NCI-H526 (cell line): ENCODE results near the gene MED12L.
A peak's percentile ranks its signal among the peaks of the same experiment; 100 is the strongest.

Experiments used
- DNase-seq, 2 experiments: peaks; one replicate each; lab custom pipeline; 2025; lab: John Stamatoyannopoulos, UW

MED12L gene

DNA sequence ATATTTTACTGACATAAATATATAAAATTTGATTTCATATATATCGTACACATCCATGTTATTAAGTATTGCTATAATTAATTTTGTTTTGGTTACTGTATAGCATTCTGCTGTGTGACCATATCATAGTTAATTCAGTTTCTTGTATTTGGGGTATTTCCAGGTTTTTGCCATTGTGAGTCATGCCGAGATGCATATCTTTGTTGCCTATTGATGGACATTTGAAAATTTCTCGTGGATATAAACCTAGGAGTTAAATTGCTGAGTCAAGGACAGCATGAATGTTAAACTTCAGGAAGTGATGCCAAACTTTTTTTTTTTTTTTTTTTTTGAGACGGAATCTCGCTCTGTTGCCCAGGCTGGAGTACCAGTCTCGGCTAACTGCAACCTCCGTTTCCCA is 151.3 kb downstream of the MED12L start:
- no peak for DNase-seq

DNA sequence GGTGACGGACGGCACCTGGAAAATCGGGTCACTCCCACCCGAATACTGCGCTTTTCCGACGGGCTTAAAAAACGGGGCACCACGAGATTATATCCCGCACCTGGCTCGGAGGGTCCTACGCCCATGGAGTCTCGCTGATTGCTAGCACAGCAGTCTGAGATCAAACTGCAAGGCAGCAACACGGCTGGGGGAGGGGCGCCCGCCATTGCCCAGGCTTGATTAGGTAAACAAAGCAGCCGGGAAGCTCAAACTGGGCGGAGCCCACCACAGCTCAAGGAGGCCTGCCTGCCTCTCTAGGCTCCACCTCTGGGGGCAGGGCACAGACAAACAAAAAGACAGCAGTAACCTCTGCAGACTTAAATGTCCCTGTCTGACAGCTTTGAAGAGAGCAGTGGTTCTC is 156.5 kb downstream of the MED12L start:
- peak in 1 of 2 experiments; percentile 39 for DNase-seq

DNA sequence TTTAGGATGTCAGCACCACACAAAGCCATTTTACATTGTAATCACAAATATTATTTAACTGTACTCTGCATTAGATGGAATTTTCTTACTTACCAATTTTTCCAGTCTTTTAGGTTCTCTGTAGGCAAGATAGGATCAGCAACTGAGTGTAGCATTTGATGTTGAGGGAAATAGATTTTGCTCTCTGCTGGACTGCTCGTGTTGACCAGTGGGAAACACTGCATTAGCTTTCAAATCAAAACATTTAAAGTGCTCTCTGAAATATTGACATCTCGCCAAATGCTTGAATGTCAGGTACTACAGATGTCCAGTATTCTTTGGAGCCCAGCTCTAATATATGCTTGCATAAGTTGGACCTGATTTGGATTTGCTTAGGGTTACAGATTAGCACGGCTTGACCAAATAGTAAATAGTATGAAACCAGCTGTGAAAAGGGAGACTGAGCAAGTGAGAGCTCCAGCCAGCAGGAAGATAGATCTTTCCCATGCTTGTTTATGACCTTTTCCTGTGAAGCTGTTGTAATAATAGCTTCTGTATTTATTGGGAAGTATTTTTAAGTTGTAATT is 163.4 kb downstream of the MED12L start:
- no peak for DNase-seq

DNA sequence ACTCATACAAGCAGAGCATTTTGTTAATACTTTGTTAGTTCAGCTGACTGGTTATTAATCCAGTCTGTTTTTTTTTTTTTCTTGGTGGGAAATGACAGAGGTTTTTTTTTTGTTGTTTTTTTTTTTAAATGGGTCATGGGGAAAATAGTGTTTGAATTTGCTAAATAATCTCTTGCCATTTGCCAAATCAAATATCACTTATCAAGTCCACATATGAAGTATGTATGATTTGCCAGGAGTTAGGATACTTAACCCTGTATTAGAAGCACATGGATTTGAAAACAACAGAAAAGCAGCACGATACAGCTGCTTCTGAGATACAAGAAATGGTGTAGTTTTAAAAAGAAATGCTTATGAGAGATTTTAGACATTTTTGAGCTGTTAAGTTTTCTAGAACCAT is 171.3 kb downstream of the MED12L start:
- no peak for DNase-seq

DNA sequence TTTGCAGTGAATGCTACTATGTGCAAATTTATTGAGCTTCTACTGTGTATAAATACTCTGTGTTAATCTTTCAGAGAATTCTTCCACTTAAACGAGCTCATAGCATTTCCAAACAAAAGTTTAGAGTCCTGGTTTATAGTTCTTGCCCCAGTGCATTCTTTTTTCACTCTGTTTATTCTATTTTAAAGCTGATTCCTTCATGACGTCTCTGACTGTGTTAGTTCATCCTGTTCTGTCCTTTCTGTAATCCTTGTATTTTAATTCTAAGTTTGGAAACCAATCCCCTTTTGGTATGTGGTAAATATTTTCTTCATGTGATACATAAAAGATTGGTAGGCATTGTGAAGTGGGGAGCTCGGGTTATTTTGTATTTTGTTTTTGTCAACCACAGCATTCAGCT is 174.2 kb downstream of the MED12L start:
- DNase-seq: no peak

DNA sequence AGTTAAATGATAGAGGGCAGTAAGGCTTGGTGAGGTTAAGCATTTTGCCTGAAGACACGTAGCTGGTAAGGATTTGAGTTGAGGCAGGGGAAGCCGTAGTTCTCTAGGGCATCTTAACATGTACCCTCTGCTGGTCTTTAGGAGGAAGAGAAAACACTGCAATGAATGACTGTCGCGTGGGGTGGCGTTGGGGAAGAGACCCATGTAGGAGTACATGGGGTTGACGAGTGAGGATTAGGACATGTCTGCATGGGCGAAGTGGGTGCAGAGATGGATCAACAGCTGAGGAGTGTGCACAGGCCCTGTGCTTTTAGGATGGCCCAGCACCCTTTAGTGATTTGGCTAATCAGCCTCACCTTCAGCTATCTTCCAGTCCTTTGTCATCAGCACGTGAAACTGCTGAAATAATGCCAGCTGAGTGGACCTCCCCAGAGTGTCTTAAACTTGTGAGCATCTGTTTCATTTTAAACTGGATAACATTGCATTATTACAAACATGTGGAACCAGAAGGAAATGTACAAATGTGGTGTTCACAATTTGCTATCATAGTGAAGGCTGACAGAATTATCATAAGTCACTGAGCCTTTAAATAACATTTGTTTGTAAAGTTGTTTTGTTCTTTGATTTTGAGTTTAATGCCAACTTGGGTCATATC is 177.5 kb downstream of the MED12L start:
- DNase-seq: no peak

DNA sequence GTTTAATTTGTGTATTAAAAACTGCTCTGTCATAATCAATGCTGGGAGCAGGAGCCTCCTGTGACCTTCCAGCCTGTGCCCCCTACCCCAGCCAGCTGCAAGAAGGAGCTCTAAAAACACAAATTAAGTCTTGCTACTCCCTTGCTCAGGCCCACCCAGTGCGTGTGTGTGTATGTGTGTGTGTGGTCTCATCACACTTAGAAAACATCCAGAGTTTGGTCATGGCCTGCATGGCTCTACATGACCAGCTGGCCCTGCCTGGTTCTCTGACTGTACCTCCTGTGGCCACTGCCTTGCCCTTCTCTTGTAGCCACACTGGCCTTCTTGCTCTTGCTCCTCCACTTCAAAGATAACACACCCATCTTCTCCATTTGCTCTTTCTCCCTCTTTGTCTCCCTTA is 179.1 kb downstream of the MED12L start:
- no peak for DNase-seq

DNA sequence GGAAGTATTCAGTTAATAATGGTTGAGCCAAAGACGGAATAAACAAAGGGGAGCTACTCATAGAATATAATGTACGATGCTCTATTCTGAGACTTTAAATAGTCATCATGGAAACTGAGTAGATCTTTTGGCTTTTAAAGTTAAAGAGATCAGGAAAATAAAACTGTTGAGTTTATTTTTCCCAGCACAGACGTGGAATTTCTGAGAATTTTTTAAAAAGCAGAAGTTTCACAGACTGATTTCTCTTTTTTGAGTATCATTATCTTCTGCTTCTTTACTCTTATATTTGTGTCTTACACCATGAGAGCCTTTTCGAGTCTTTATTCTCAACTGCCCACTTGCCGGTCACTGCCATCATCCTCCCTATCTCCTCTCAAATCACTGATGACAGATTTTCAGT is 179.7 kb downstream of the MED12L start:
- DNase-seq: no peak

DNA sequence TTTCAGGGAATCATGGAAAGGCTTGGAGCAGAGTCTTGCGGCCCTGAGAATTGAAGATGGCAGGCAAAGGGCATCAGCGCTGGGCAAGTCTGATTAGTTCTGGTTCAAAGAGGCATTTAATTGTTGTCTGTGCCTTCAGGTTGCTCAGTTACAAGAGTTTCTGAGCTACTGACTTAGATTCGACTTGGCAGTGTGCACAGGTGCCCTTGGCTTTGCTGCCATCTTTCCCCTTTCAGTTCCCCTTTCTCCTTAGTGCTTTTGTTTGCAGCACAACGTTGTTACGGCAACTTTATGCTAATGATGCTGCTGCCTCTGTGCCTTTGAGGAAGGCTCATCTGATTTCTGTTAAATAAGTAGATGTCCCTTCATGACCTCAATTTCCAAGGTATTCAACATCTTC is 180.4 kb downstream of the MED12L start:
- peak; percentile 36 to 43 for DNase-seq

DNA sequence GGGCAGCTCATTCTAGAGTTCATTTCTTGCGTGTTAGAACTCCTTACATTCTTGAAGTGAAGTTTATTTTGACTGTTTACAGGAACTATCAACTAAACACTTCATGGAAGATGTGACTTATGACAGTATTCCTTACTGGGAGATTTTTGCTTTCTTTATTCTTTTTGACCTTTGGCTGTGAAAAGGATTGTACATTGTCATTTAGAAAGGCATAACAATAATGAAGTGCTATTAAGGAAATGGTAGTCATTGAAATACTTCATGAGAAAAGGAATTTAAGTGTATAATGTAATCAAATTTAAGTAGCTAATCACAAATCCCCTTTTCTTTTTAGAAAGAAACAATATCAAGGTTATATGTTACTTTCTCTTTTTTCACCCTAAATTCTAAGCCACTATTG is 181.6 kb downstream of the MED12L start:
- DNase-seq: no peak

DNA sequence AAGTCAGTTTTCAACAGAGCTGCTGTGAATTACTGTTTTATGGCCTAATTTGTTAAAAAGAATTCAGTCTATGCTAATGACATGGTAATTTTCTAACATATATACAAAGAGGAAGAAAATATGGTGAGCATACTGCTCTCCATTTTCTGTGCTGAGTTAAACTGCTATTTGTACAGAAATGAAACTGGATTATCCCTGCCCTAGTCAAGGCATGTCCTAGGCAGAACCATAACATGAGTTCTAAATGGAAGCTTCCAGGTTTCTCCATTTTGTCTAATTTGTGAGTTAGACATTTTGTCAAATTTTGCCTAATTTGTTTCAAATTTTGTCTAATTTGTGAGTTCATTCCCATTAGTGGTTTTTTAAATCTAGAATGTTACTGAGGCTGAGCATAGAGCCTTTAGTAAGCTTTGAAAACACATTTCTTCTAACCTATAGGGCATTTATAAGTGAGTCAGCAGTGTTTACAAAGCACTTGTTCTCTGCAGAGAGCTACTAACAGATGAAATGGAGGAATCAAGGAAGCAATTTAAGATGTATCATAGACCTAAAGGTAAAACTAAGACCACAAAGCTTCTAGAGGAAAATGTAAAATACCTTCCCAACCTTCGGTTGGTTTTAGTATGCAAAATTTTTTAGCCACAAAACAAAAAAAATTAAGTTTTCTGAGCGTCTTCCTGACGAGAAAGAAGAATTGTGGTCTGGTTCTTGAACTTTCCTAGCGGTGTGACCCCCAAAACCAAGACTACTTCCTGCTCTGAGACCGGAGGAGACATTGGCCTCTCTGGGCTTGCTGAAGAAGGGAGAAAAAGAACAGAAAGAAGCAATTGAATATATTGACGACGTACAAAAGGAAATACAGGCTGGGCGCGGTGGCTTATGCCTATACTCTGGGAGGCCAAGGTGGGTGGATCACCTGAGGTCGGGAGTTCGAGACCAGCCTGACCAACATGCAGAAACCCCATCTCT is 183.1 kb downstream of the MED12L start:
- no peak for DNase-seq

DNA sequence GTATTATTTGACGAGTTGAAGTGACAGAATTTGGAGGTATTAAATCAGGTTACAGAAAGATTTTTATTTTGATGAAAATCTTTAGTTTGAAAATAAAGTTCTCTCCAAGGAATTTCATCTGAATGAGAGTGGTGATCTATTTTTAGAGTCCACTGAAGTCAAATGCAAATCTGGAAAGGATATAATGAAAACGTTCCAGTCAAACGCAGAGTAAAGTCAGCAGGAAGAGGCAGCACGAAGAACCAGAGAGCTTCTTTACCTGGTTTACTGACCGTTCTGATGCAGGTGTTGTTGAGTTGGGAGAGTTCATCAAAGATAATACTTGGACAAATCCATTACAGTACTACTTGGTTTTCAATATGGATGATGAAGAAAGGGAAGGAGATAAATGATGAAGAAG is 184.2 kb downstream of the MED12L start:
- DNase-seq: peak in 1 of 2 experiments; percentile 20

DNA sequence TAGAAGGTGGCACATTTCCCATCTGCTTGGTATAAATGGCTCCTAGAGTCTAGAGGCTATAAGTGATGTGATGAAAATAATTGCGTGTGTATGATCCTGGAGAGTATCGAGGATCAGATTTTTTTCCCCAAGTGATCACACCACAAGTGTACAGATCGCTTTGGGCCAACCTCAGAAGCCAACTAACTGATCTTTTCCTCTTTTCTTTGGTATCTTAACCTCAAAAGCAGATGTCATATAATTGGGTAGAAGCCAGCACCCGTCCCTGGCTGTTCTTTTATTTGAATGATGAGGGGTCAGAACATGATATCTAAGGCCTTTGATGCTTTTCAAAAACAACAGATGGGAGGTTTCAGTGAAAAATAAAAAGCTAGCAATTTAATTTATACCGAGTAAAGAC is 189.6 kb downstream of the MED12L start:
- no peak for DNase-seq

DNA sequence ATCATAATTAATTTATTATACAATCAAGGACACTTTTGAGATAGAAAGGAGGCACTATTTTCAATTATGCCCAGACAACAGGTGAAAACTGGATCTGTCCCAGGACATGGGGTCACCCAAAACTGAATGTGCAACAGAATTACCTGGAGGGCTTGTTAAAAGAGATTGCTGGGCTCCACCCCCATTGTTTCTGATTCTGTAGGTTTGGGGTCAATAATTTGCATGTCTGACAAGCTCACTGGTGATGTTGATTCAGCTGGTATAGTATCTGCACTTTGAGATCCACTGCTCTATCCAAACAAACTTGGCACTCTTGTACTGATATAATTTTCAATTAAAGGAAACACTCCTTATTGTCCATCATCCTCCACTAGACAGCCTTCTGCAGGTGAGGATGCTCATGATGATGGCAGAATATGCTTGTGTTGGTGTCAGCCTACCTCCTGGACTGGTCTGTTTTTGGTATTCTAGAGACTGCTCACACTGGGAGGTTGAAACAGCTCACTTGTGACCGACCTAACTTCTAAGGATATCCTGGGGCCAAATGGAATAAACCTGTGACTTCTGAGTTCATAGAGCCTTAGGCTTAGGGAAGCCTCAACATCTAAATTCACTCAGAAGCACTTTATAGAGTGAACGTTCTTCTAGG is 190.7 kb downstream of the MED12L start:
- peak in 1 of 2 experiments; percentile 51 for DNase-seq

DNA sequence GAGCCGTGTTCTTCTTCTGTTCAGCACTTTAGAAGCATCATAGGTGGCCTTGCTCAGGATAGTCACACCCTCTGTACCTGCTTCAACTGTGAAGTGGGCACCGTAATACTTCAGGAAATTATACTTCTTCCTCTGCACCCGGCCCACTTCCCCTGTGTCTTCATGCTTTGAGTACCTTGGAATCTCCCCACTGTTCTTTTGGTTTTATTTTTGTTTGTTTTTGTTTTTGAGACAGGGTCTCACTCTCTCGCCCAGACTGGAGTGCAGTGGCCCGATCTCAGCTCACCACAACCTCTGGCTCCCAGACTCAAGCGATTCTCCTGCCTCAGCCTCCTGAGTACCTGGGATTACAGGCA is 191.2 kb downstream of the MED12L start:
- no peak for DNase-seq

DNA sequence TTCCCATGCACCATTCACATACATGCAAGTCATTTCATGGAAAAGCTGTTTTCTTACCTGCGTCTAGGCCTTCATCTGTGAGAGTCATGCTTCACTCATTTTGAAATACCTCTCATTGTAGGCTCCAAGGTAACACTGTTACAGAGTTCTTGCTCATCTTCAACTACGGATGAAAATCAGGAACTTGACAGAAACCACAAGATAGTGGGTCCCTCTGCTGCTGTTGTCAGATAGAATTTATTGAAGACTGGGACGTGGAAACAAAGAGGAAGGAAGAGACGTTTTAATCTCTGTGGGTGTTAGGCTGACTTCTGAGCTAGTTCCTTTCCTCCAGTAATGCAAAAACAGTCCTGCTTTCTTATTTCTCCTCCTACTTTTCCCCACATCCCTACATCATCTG is 192.8 kb downstream of the MED12L start, which contains the start of gene P2RY14:
TSS of gene P2RY14 (minus strand) at position 313 of the 400 bp plus-strand sequence. CDS start 64,226 bp downstream, outside the sequence.
- no peak for DNase-seq

DNA sequence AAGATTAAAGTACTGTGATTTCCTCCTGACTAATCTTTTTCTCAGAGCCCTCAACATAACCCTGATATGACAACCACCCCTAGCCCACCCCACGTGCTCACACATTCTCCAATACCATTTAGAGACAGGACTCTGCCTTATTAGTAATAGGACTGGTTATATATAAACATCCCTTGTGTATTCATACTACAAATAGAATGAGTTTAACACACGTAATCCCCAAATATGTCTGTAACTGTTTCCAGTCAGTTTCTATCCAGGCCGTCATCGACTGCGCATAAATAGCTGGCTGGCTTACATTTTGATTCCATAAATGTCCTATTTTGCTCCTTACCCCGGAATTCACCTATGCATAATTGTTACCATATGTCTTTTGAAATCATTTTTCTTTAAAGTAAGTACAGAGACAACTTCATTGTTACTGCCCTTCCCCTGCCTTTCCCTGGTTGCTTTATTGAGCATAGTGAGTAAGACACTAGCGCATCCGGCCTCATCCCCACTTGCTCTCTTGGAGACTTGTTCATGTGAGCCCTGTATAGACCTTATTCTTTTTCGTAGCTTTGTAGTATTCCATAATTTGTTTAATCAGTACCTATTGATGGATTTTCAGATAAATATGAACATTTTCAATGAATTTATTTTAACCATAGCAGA is 196.3 kb downstream of the MED12L start:
- no peak for DNase-seq

DNA sequence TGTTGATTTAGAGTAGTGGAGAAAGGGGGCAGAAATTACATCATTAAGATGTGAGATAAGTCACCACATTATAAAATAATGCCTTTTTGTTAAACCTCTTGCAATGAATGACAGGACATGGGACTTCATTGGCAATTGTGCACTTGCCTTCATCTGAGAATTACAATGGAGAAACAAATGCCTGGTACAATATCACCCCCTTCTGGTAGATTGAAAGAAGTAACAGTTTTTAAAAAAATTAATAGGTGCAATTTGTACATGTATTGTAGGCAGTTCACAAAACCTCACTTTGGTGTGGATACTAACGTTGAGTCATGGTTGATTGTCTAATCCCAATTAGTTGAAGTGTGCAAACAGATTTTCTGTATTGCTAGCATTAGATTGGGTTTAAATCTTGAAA is 197.5 kb downstream of the MED12L start:
- DNase-seq: peak; percentile 50 to 70

DNA sequence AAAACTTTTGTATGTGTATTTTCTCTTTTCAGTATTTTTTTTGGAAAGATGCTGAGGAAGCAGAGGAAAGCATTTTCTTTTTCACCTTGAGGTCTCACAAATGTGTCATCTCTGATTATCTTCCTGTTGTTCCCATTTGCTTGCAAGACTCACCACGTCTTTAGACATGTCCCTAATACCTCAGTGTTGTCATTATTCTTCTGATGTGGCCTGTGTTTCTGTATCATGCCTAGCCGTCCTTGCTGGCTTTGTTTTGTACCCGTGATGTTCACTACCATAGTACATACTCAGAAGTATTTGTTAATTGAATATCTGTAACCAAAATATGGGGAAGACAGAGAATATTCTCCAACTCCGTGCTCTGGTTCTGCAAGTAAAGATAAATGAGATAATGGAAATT is 197.9 kb downstream of the MED12L start:
- no peak for DNase-seq

DNA sequence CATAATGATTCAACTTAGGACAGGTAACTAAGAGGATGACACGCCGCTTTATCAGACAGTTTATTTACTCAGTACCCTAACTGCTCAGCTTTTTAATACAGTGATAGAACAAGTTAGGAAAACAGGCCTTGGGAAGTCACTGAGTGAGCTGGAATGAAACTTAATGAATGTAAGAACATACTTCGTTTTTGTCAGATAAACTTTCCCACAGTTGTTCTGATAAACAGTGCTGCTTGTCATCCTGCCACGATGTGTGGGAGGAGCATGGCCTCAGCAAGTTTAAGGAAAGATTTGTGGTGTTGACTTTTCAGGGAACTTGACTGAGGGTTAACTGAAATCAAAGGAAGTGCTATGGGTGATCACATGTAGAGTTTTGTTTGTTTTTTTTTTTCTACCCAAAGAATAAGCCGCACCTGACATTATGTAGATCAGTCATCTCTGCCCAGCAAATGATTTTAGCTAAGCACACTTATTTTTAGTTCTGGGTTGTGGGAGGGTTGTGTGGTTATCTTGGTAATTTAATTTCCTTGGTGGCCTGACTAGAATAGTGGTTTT is 198.5 kb downstream of the MED12L start:
- no peak for DNase-seq

DNA sequence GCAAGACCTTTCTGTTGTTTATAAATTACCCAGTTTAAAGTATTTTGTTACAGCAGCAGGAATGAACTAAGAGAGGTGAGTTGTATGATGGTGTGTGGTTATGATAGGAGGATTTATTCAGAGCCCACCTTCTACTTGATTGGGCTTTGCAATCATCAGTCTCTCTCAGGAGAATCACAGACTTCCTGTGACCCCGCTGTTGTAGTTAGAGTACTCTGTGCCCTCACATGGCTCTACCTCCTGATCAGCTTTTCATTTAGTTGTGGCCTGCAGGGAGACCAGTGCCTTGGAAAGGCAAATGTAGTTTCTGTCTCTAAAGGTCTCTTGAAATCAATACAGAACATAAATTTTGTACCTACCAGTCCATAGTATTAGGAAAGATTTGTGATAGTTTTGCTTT is 200.5 kb downstream of the MED12L start:
- DNase-seq: no peak

DNA sequence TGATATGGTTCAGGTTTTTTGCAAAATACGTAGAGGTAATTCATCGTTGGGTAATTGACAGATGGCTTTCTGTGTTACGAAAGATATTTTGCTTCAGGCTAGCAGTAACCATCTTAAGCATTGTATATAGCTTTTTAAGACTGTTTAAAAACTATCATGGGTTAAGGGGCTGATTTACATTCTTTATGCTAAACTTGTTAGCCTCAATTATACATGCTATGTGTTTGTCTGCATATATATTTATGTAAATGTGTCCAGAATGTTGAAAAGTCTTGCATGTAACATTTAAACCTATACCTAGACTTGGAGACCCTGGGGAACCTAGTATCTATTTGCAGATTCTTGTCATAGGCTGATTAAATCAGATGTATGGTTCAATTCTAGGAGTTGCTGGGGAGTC is 204.0 kb downstream of the MED12L start:
- DNase-seq: peak in 1 of 2 experiments; percentile 17
